ENCODE data around the gene BOC.

Gene BOC

GRCh38 chr3:113285741-113286140 is 74.4 kb downstream of the BOC start:
- TF ChIP-seq CTCF (IDR thresholded peaks at IDR 0.05; ENCODE audit: insufficient read depth, low read length) (no peak), POLR2AphosphoS5 (IDR thresholded peaks at IDR 0.05; ENCODE audit: low read depth) (no peak), REST (IDR thresholded peaks at IDR 0.05; ENCODE audit: insufficient replicate concordance, low read depth) (no peak), GABPA (IDR thresholded peaks at IDR 0.05; ENCODE audit: low read depth) (no peak), SPI1 (IDR thresholded peaks at IDR 0.05; ENCODE audit: borderline replicate concordance, low read depth) (no peak)
- Histone ChIP-seq H3K27me3 (ENCODE audit: insufficient read depth, poor library complexity, severe bottlenecking) (no peaks in the 10 kb centered on the region), H3K4me3 (replicated peaks; ENCODE audit: insufficient read depth, low read length) (no peak overlapping the region), H3K27ac (replicated peaks) (no peak overlapping the region)
- no peak for DNase-seq (ENCODE audit: low read depth in 1 of 2, low spot score in 1 of 2)

GRCh38 chr3:113286524-113286923 is 75.2 kb downstream of the BOC start:
- Histone ChIP-seq H3K27me3 (ENCODE audit: insufficient read depth, poor library complexity, severe bottlenecking) (no peaks in the 10 kb centered on the region), H3K27ac (replicated peaks) (no peak overlapping the region), H3K4me3 (replicated peaks; ENCODE audit: insufficient read depth, low read length) (no peak overlapping the region)
- TF ChIP-seq SPI1 (IDR thresholded peaks at IDR 0.05; ENCODE audit: borderline replicate concordance, low read depth), result no peak
- no peak for TF ChIP-seq POLR2AphosphoS5 (IDR thresholded peaks at IDR 0.05; ENCODE audit: low read depth)
- TF ChIP-seq GABPA (IDR thresholded peaks at IDR 0.05; ENCODE audit: low read depth), result no peak
- no peak for TF ChIP-seq REST (IDR thresholded peaks at IDR 0.05; ENCODE audit: insufficient replicate concordance, low read depth)
- TF ChIP-seq CTCF (IDR thresholded peaks at IDR 0.05; ENCODE audit: insufficient read depth, low read length), result no peak
- no peak for DNase-seq (ENCODE audit: low read depth in 1 of 2, low spot score in 1 of 2)

- DNase-seq (ENCODE audit: low read depth in 1 of 2, low spot score in 1 of 2), result no peak
- Histone ChIP-seq H3K4me3 (replicated peaks; ENCODE audit: insufficient read depth, low read length) (no peak overlapping the region), H3K27me3 (ENCODE audit: insufficient read depth, poor library complexity, severe bottlenecking) (no peaks in the 10 kb centered on the region), H3K27ac (replicated peaks) (no peak overlapping the region)
- no peak for TF ChIP-seq SPI1 (IDR thresholded peaks at IDR 0.05; ENCODE audit: borderline replicate concordance, low read depth)
- TF ChIP-seq GABPA (IDR thresholded peaks at IDR 0.05; ENCODE audit: low read depth), result no peak
- no peak for TF ChIP-seq REST (IDR thresholded peaks at IDR 0.05; ENCODE audit: insufficient replicate concordance, low read depth)
- TF ChIP-seq CTCF (IDR thresholded peaks at IDR 0.05; ENCODE audit: insufficient read depth, low read length), result no peak
- TF ChIP-seq POLR2AphosphoS5 (IDR thresholded peaks at IDR 0.05; ENCODE audit: low read depth), result no peak
These were observed 75.9 kb downstream of the BOC start for GRCh38 chr3:113287111-113287802.

Measured in HL-60 (cell line).